Adrenal gland (tissue), 5 donors: ENCODE data around the gene CCDC73.

Source experiments
- CTCF ChIP-seq, 6 experiments: fragments of 450-650 bp in 4 of 6; fragments of 200-600 bp in 2 of 6; sonication (generic) in 1 of 6; IDR thresholded peaks; 1 replicate in 5 of 6; 2 replicates in 1 of 6; pipeline versions ENCODE4 v1.5.1 to v1.8.0; 2016 to 2021; ENCODE audit warnings: antibody characterized with exemption in 6 of 6, mild to moderate bottlenecking in 2 of 6, moderate library complexity in 1 of 6
- POLR2A ChIP-seq, 2 donors: fragments of 450-650 bp; IDR thresholded peaks; one replicate each; pipeline ENCODE4 v1.6.1; 2017; ENCODE audit warnings: antibody characterized with exemption in 2 of 2, mild to moderate bottlenecking in 2 of 2, moderate library complexity in 1 of 2
- donor health status: DM: no; HTN: no; CAD: no.

GRCh38 chr11:32794439-32794838 lies at the start of gene CCDC73:
- TF ChIP-seq CTCF (IDR thresholded peaks at IDR 0.05) (no peak), POLR2A (IDR thresholded peaks at IDR 0.05) (no peak)
